CD4-positive, alpha-beta T cell (primary cell): ENCODE results near the gene SS18L1. TPM values are rescaled to one million over a fixed set of nuclear protein-coding genes. Genes with fewer than 3 reads are reported as not detected.

Source experiments
- ATAC-seq: fragments of 200-7000 bp; cut with Tn5 transposase; one replicate; pipeline ENCODE4 v1.10.0; 2022; ENCODE audit warnings: mild to moderate bottlenecking; ENCODE audit not compliant: poor library complexity
- CTCF ChIA-PET: fragments of 350-600 bp; sonication (Branson Sonifier 250); formaldehyde crosslinking; loops from one replicate; lab custom pipeline; 2021; ENCODE audit warnings: antibody characterized with exemption, inconsistent platforms; lab: Charles Lee
- POLR2A ChIA-PET: fragments of 350-600 bp; sonication (Branson Sonifier 250); formaldehyde crosslinking; loops from one replicate; lab custom pipeline; 2021; ENCODE audit warnings: antibody characterized with exemption, inconsistent platforms; lab: Charles Lee
- DNase-seq, 14 experiments: peaks; one replicate each; pipeline ENCODE4 v3.0.0-alpha.2; 2013 to 2020; ENCODE audit warnings: mixed read lengths in 2 of 14
- H3K27ac ChIP-seq, 2 donors: one replicate each; pipeline versions ENCODE4 v1.5.1 to v1.7.0; 2013; ENCODE audit warnings: low read length in 2 of 2, low read depth in 1 of 2, mild to moderate bottlenecking in 1 of 2
- H3K27me3 ChIP-seq, 2 experiments: 1 replicate in 1 of 2; 2 replicates in 1 of 2; pipeline versions ENCODE4 v1.6.1 to v1.7.0; 2013; ENCODE audit warnings: low read length in 2 of 2, control low read depth in 1 of 2, mild to moderate bottlenecking in 1 of 2, moderate library complexity in 1 of 2; ENCODE audit not compliant: insufficient read depth in 2 of 2, control insufficient read depth in 1 of 2
- H3K36me3 ChIP-seq: one replicate; pipeline ENCODE4 v1.6.1; 2013; ENCODE audit warnings: low read length, control low read depth; ENCODE audit not compliant: insufficient read depth
- H3K4me1 ChIP-seq: one replicate; pipeline ENCODE4 v1.6.1; 2013; ENCODE audit warnings: low read length, control low read depth; ENCODE audit not compliant: insufficient read depth
- H3K4me3 ChIP-seq: one replicate; pipeline ENCODE4 v1.5.1; 2013; ENCODE audit warnings: mild to moderate bottlenecking, low read length, moderate library complexity
- H3K9me3 ChIP-seq, 2 experiments: 1 replicate in 1 of 2; 2 replicates in 1 of 2; pipeline versions ENCODE4 v1.6.1 to v1.7.0; 2013; ENCODE audit warnings: low read length in 2 of 2, mild to moderate bottlenecking in 2 of 2, control low read depth in 1 of 2, moderate library complexity in 1 of 2; ENCODE audit not compliant: control insufficient read depth in 1 of 2, insufficient read depth in 1 of 2
- H3K27ac Mint-ChIP-seq: one replicate; pipeline ENCODE4 v1.8.0; 2020; ENCODE audit warnings: mixed read lengths
- H3K27me3 Mint-ChIP-seq: one replicate; pipeline ENCODE4 v1.8.0; 2021; ENCODE audit warnings: mixed read lengths
- H3K36me3 Mint-ChIP-seq: one replicate; pipeline ENCODE4 v1.8.0; 2021; ENCODE audit warnings: low read depth, mixed read lengths
- H3K4me1 Mint-ChIP-seq: one replicate; pipeline ENCODE4 v1.8.0; 2021; ENCODE audit warnings: low read depth, mixed read lengths
- H3K4me3 Mint-ChIP-seq: one replicate; pipeline ENCODE4 v1.8.0; 2020; ENCODE audit warnings: mild to moderate bottlenecking, mixed read lengths
- H3K9me3 Mint-ChIP-seq: one replicate; pipeline ENCODE4 v1.8.0; 2020; ENCODE audit warnings: mixed read lengths
- CTCF ChIP-seq: fragments of 200-600 bp; IDR thresholded peaks from one replicate; pipeline ENCODE4 v1.8.0; 2022; ENCODE audit warnings: antibody characterized with exemption, mild to moderate bottlenecking
- intact Hi-C, 2 experiments: fragments of 100-400 bp; cut with DNase I in 1 of 2; cut with micrococcal nuclease in 1 of 2; formaldehyde crosslinking; loops; one replicate each; pipeline versions ENCODE4 v1.15.1 to v1.9.0; 2023 to 2025; cut with DNase I, micrococcal nuclease
- total RNA-seq, 174 experiments: library from RNA in 2 of 174; stranded (reverse) in 2 of 174; gene quantifications; one replicate each; pipeline ENCODE4 v1.2.3 and lab custom pipeline; 2021 to 2026

Gene SS18L1
- total RNA-seq, 2 experiments from 2014 or later, result 12.8 to 13.4 TPM

GRCh38 chr20:62222972-62223371 is 79.4 kb downstream of the SS18L1 start:
- DNase-seq (no peak), ATAC-seq (no peak)
- Histone ChIP-seq H3K27me3 (peaks cover 49 to 52% of the 10 kb centered on the region in 2 experiments), H3K27ac (no peak overlapping the region), H3K4me1 (peaks cover 16% of the 10 kb centered on the region), H3K36me3 (no peaks in the 10 kb centered on the region), H3K4me3 (no peak overlapping the region), H3K9me3 (peaks cover 0 to 33% of the 10 kb centered on the region in 2 experiments)
- Mint-ChIP-seq H3K4me3 (no peak overlapping the region), H3K27ac (no peak overlapping the region), H3K4me1 (no peaks in the 10 kb centered on the region), H3K36me3 (no peaks in the 10 kb centered on the region), H3K9me3 (no peaks in the 10 kb centered on the region), H3K27me3 (peaks cover 50% of the 10 kb centered on the region)
- intact Hi-C loops, result no loop called here
- ChIA-PET CTCF (no interaction called here), POLR2A (no interaction called here)
- no peak for TF ChIP-seq CTCF

- H3K36me3 ChIP-seq, result no peaks in the 10 kb centered on the region
- peaks cover 0 to 33% of the 10 kb centered on the region in 2 experiments for H3K9me3 ChIP-seq
- Mint-ChIP-seq H3K27me3 (peaks cover 50% of the 10 kb centered on the region), H3K4me3 (no peak overlapping the region), H3K27ac (no peak overlapping the region), H3K36me3 (no peaks in the 10 kb centered on the region), H3K4me1 (no peaks in the 10 kb centered on the region), H3K9me3 (no peaks in the 10 kb centered on the region)
- DNase-seq (no peak), ATAC-seq (no peak)
- H3K4me3 ChIP-seq, result no peak overlapping the region
- ChIA-PET POLR2A (no interaction called here), CTCF (no interaction called here)
- TF ChIP-seq CTCF, result no peak
- H3K27me3 ChIP-seq, result peaks cover 43 to 47% of the 10 kb centered on the region in 2 experiments
- no peak overlapping the region for H3K27ac ChIP-seq
- H3K4me1 ChIP-seq, result peaks cover 16% of the 10 kb centered on the region
- intact Hi-C loops, result no loop called here
Measured at GRCh38 chr20:62223571-62223970, 80.0 kb downstream of the SS18L1 start.

- Histone ChIP-seq H3K4me1 (peaks cover 12% of the 10 kb centered on the region), H3K27ac (no peak overlapping the region), H3K9me3 (peaks cover 0 to 33% of the 10 kb centered on the region in 2 experiments), H3K36me3 (no peaks in the 10 kb centered on the region), H3K27me3 (peaks cover 37 to 40% of the 10 kb centered on the region in 2 experiments), H3K4me3 (no peak overlapping the region)
- no peak for TF ChIP-seq CTCF
- H3K27ac Mint-ChIP-seq, result no peak overlapping the region
- intact Hi-C loops, result no loop called here
- ChIA-PET CTCF (no interaction called here), POLR2A (no interaction called here)
- H3K4me1 Mint-ChIP-seq, result no peaks in the 10 kb centered on the region
- H3K4me3 Mint-ChIP-seq, result no peak overlapping the region
- no peaks in the 10 kb centered on the region for H3K9me3 Mint-ChIP-seq
- peaks cover 46% of the 10 kb centered on the region for H3K27me3 Mint-ChIP-seq
- H3K36me3 Mint-ChIP-seq, result no peaks in the 10 kb centered on the region
- DNase-seq (no peak), ATAC-seq (no peak)
Measured at GRCh38 chr20:62224113-62224855, 80.7 kb downstream of the SS18L1 start.
